SU-DHL-6 (cell line): ENCODE results near the gene DACH2.

ENCODE experiments used
- H2AFZ ChIP-seq: fragments of 200-600 bp; sonication (generic); 2 replicates; pipeline ENCODE4 v1.6.1; 2014; ENCODE audit warnings: low read depth, mild to moderate bottlenecking, moderate library complexity, mixed read lengths, antibody characterized with exemption, low read length; ENCODE audit not compliant: severe bottlenecking
- H3F3A ChIP-seq: fragments of 200-600 bp; shearing (Covaris generic); 2 replicates; pipeline ENCODE4 v1.6.0; 2016; ENCODE audit warnings: antibody characterized with exemption, mild to moderate bottlenecking; ENCODE audit not compliant: insufficient read depth
- H3K27ac ChIP-seq: fragments of 200-600 bp; sonication (generic); 2 replicates; pipeline ENCODE4 v1.5.1; 2016; ENCODE audit warnings: low read depth, mild to moderate bottlenecking, low read length, moderate library complexity, mixed read lengths
- H3K27me3 ChIP-seq: fragments of 200-600 bp; sonication (generic), shearing (Covaris generic); 2 replicates; pipeline ENCODE4 v1.6.0; 2014; ENCODE audit warnings: mild to moderate bottlenecking, low read length
- H3K36me3 ChIP-seq: fragments of 200-600 bp; sonication (generic); 2 replicates; pipeline ENCODE4 v1.6.1; 2014; ENCODE audit warnings: mild to moderate bottlenecking, low read length, mixed read lengths
- H3K4me2 ChIP-seq: fragments of 300-600, 200-600 bp; shearing (Covaris generic), sonication (generic); 2 replicates; pipeline ENCODE4 v1.6.0; 2014; ENCODE audit warnings: low read length, low read depth, mild to moderate bottlenecking; ENCODE audit not compliant: poor library complexity, severe bottlenecking
- H3K4me3 ChIP-seq: fragments of 200-600 bp; sonication (generic); 2 replicates; pipeline ENCODE4 v1.5.1; 2014; ENCODE audit warnings: antibody characterized with exemption, low read length, mild to moderate bottlenecking, mixed read lengths; ENCODE audit not compliant: insufficient read depth, poor library complexity, severe bottlenecking
- H3K79me2 ChIP-seq: fragments of 200-600 bp; sonication (generic); 2 replicates; pipeline ENCODE4 v1.6.1; 2014; ENCODE audit warnings: mild to moderate bottlenecking, low read length, moderate library complexity; ENCODE audit not compliant: insufficient read depth
- H3K9ac ChIP-seq: fragments of 200-600 bp; sonication (generic); 2 replicates; pipeline ENCODE4 v1.7.0; 2014; ENCODE audit warnings: mild to moderate bottlenecking, low read length
- H3K9me2 ChIP-seq: fragments of 200-600 bp; sonication (generic); replicated peaks from 2 replicates; pipeline ENCODE4 v1.6.1; 2014; ENCODE audit warnings: low read length; ENCODE audit not compliant: insufficient read depth
- H3K9me3 ChIP-seq: fragments of 200-600 bp; sonication (generic); 2 replicates; pipeline ENCODE4 v1.6.1; 2014; ENCODE audit warnings: low read length, mixed read lengths; ENCODE audit not compliant: insufficient read depth
- H4K20me1 ChIP-seq: fragments of 200-600 bp; sonication (generic); 2 replicates; pipeline ENCODE4 v1.6.1; 2014; ENCODE audit warnings: low read depth, mild to moderate bottlenecking, antibody characterized with exemption, low read length, moderate library complexity, mixed read lengths
- EZH2phosphoT487 ChIP-seq: fragments of 200-600 bp; sonication (generic), shearing (Covaris generic); conservative IDR thresholded peaks from 2 replicates; pipeline ENCODE4 v1.6.1; 2018; ENCODE audit warnings: mild to moderate bottlenecking, antibody characterized with exemption, low read length, moderate library complexity, mixed read lengths
- TF ChIP-seq, protein P1 (sequence below): fragments of 200-600 bp; sonication (generic); IDR thresholded peaks from one replicate; pipeline ENCODE4 v1.5.1; 2017; ENCODE audit warnings: antibody characterized with exemption, mild to moderate bottlenecking, low read length, moderate library complexity; ENCODE audit not compliant: insufficient read depth, poor library complexity, severe bottlenecking

Gene DACH2

DNA sequence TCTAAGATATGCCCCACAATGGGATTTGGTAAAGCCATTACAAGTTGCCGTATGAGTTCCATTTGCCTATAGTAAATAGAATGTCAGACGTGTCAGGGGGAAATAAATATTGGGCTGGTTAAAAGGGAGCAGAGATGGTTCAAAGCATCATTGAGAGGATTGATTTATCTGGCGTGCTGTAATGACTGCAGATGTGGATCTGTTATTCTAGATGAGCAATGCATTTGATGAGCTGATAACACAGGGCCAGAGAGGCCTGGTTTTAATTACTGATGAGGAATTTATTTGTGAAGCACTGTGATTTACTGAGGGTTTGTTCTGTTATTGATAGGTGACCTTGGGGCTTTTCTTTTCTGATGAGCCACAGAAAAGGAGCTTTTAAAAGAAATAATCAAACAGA is 62.5 kb downstream of the DACH2 start:
- Histone ChIP-seq H3K9ac (no peak overlapping the region), H2AFZ (no peak overlapping the region), H3K27ac (no peak overlapping the region)

DNA sequence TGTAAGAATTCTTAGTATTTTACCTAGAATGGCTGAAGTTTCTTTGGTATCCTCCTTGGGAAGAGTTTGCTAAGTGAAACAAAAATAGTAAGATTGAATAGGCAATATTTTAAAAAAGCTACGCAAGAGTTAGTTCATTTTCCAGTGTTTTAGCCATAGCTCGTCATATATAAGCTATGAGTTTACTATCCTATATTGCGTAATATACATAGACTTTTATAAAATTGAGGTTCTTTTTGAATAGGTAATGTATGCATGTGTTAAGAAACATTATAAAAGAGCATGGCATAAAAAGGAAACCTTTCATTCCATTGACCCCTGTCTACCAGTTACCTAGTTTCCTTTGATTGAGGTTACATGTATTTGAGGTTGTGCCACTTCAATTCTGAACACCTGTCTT is 67.0 kb downstream of the DACH2 start:
- no peak overlapping the region for H2AFZ ChIP-seq
- no peak overlapping the region for H3K9ac ChIP-seq
- no peaks in the 10 kb centered on the region for H4K20me1 ChIP-seq
- no peak for TF ChIP-seq EZH2phosphoT487
- TF ChIP-seq, protein P1, sequence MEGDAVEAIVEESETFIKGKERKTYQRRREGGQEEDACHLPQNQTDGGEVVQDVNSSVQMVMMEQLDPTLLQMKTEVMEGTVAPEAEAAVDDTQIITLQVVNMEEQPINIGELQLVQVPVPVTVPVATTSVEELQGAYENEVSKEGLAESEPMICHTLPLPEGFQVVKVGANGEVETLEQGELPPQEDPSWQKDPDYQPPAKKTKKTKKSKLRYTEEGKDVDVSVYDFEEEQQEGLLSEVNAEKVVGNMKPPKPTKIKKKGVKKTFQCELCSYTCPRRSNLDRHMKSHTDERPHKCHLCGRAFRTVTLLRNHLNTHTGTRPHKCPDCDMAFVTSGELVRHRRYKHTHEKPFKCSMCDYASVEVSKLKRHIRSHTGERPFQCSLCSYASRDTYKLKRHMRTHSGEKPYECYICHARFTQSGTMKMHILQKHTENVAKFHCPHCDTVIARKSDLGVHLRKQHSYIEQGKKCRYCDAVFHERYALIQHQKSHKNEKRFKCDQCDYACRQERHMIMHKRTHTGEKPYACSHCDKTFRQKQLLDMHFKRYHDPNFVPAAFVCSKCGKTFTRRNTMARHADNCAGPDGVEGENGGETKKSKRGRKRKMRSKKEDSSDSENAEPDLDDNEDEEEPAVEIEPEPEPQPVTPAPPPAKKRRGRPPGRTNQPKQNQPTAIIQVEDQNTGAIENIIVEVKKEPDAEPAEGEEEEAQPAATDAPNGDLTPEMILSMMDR, result no peak
- H3K9me2 ChIP-seq, result no peaks in the 10 kb centered on the region
- H3K27me3 ChIP-seq, result no peaks in the 10 kb centered on the region
- no peaks in the 10 kb centered on the region for H3F3A ChIP-seq
- H3K27ac ChIP-seq, result no peak overlapping the region
- no peaks in the 10 kb centered on the region for H3K79me2 ChIP-seq
- no peaks in the 10 kb centered on the region for H3K36me3 ChIP-seq
- H3K4me2 ChIP-seq, result no peak overlapping the region
- no peak overlapping the region for H3K4me3 ChIP-seq
- no peaks in the 10 kb centered on the region for H3K9me3 ChIP-seq

More for the DNA sequence above, 62.5 kb downstream of the DACH2 start:
- no peaks in the 10 kb centered on the region for H3K36me3 ChIP-seq
- H3K79me2 ChIP-seq, result no peaks in the 10 kb centered on the region
- H3K9me2 ChIP-seq, result no peaks in the 10 kb centered on the region
- TF ChIP-seq, protein P1, result no peak
- no peak for TF ChIP-seq EZH2phosphoT487
- H4K20me1 ChIP-seq, result no peaks in the 10 kb centered on the region
- no peak overlapping the region for H3K4me3 ChIP-seq
- no peaks in the 10 kb centered on the region for H3F3A ChIP-seq
- H3K4me2 ChIP-seq, result no peak overlapping the region
- H3K27me3 ChIP-seq, result no peaks in the 10 kb centered on the region
- H3K9me3 ChIP-seq, result no peaks in the 10 kb centered on the region

DNA sequence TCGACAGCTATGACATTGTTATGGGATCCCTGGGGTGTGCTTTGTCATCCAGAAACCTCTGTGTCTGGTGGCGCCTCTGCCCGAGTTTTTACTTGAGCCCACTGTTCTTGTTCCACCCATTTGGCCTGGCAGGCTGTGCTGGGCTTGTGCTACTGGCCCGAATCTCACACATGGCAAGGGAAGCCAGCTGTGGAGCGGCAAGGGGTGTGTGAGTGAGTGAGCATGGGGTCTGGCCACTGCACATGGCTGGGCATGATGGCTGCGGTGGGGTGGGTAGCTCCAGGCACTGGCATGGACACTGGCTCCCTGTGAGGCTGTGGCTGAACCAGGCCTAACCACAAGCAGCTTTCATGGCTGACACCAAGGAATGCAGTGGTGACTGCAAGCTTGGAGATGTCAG is 89.2 kb downstream of the DACH2 start:
- Histone ChIP-seq H3K4me3 (no peak overlapping the region), H2AFZ (no peak overlapping the region), H3K9me3 (no peaks in the 10 kb centered on the region), H3K9ac (no peak overlapping the region), H3K4me2 (no peak overlapping the region), H3K36me3 (no peaks in the 10 kb centered on the region), H3K27me3 (no peaks in the 10 kb centered on the region), H3K9me2 (no peaks in the 10 kb centered on the region), H3K27ac (no peak overlapping the region), H3F3A (no peaks in the 10 kb centered on the region), H4K20me1 (no peaks in the 10 kb centered on the region), H3K79me2 (no peaks in the 10 kb centered on the region)
- TF ChIP-seq, protein P1, result no peak
- TF ChIP-seq EZH2phosphoT487, result no peak
